SW 1271 (cell line): ENCODE results near the gene INHBB.

Experiments used
- DNase-seq, 2 experiments: peaks; one replicate each; lab custom pipeline; 2025; lab: John Stamatoyannopoulos, UW

INHBB gene

DNA sequence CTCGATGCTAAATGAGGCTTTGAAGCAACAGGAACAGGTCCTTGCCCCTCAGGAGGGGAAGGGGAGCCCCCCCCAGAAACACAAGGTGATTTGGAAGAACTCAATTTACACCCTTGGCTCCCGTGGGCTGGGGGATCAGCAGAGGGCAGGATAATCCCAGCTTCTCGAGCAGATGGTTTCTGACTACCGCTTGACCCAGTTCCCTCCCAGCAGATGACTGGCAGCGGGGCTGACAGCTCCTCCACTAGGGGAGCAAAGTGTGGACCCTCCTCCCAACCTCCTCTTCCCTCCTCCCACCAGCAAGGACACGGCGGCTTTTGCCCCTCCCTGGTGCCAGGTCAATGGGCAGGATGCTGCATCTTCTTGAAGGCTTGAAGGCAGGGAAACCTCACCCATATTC, 3.5 kb upstream of the INHBB start:
- no peak for DNase-seq

DNA sequence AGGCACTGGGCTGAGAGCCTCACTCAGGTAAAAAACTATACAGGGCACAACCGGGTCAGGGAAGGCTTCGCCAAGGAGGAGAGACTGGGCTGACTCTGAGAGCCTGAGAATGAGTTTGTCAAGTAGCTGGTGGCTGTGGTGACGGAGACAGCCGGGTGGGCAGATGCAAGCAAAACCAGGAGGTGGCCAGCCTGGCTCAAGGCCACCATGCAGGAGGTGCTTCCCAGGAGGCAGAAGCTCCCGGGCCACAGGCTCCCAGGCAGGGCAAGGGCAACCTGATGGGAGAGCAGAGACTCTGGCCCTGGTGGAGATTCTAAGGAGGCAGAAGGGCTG, 2.9 kb upstream of the INHBB start:
- DNase-seq = no peak

DNA sequence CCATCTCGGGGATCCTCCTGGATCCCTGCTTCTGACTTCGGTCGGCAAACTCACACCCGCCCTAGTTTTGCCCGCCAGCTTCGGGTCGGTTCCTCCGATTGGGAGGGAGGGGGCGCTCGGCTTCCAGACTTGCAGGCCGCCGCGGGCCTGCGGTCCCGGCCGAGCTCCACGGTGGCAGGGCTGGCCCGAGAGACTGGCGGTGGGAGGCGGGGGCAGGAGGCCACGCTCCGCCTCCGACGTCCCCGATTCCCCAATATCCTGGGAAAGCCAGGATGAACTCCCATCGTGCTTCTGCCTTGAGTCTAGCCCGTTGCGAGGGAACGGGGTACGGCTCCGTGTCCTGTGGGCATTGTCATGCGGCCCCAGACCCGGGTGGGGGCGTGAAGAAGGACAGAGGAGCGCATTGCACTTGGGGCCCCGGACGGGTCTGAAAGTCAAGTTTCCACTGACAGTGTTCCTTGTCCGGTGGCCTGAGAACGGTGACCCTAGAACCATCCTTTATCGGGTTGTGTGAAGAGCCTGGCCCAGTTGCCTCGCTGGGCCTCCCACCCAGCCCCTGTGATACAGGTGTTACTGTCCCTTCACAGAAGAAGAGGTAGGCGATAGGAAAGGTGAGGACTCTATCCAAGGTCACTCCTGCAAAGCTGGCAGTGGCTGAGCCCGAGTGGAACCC, 2.4 kb upstream of the INHBB start:
- no peak for DNase-seq

DNA sequence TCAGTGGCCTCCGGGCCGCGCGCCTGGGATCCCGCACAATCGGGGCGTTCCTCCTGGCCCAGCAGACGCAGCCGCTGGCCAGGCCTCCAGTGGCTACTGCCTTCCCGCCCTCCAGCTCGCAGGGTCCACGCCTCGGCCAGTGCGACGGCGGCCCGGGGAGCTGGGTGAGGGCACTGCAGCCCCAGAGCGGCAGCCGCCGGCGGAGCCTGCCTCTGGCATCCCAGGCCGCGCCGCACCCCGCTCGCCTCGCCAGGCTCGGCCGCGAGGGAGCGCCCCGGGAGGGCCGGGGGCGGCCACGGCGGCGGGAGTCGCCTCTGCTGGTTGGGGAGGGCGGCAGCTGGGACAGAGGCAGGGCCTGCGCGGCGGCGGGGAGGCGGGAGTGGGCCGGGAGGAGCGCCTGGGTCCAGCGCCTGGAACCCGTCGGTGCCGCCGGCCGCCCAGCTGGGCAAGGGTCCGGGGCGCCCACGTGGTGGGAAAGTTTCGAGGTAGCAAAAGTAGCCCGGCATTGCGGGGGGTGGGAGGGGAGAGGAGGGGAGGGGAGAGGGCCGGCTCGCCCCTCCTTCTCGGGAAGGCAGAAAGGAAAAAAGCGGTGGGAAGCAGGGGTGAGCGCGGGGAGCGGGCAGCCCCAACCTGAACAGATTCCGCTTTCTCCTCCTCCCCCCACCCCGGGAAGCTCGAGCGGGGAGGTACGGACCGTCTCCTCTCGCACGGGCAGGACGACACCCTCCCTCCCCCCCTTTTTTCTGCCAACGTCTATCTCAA, 1.5 kb upstream of the INHBB start:
- DNase-seq = no peak

DNA sequence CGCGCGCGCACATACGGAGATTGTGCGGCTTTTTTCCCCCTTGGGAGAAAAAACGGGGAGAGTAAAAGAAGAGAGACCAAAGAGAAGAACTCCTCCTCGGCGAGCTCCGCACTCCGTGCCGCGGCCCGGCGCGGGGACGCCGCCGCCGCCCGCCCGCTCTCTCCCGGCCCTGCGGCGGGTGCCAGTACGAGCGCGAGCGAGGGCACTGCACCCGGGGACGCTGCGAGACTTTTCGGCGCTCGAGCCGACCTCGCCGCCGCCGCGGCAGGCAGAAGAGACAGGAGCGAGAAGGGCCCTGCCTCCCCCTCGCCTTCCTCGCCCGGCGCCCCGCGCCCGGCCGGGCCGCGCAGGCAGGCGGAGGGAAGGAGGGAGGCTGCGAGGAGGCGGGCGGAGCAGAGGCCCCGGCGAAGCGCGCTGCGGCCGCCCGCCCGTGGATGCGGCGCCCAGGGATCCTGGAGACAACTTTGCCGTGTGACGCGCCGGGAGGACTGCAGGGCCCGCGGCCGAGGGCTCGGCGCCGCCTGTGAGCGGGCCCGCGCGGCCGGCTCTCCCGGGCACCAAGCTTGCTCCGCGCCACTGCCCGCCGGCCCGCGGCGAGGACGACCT, 857 bp upstream of the INHBB start:
- DNase-seq = no peak

DNA sequence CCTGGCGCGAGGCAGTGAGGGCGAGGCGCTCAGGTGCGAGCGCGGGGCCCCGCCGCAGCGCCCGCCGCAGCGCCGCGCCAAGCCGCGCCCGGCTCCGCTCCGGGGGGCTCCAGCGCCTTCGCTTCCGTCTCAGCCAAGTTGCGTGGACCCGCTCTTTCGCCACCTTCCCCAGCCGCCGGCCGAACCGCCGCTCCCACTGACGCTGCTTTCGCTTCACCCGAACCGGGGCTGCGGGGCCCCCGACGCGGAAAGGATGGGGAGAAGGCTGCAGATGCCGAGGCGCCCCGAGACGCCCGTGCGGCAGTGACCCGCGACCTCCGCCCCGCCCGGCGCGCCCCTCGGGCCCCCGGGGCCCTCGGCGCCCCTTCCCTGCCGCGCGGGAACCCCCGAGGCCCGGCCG, 328 bp upstream of the INHBB start:
- DNase-seq = no peak

DNA sequence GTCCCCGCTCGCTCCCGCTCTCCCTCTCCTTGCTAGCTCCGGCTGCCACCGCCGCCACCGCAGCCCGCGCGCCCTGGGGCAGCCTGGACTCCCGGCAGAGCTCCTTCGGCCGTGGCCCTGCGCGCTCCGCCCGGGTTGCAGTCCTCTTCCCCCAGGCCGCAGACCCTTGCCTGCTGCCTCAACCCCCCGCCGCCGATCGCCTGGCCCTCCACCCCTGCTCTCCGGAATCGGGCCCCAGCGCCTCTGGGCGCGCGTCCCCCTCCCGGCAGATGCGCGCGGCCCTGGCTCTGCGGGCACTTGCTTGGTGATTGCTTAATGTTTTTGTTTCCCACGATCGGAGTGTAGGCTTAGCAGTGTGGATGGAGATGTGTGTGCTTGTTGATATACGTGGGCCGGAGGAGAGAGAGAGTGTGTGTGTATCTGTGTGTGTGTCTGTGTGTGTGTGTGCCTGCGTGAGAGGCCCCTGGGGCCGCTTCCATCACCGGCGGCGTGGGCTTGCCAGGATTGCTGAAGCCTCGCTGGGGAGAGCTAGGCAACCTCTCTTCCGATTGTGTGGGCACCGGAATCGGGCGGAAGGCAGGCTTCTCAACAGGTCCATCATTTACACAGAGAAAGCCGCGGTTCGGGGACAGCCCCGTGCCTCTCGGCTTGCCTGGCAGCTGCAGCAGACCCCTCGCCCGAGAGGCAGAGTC, 877 bp downstream of the INHBB start:
- no peak for DNase-seq

DNA sequence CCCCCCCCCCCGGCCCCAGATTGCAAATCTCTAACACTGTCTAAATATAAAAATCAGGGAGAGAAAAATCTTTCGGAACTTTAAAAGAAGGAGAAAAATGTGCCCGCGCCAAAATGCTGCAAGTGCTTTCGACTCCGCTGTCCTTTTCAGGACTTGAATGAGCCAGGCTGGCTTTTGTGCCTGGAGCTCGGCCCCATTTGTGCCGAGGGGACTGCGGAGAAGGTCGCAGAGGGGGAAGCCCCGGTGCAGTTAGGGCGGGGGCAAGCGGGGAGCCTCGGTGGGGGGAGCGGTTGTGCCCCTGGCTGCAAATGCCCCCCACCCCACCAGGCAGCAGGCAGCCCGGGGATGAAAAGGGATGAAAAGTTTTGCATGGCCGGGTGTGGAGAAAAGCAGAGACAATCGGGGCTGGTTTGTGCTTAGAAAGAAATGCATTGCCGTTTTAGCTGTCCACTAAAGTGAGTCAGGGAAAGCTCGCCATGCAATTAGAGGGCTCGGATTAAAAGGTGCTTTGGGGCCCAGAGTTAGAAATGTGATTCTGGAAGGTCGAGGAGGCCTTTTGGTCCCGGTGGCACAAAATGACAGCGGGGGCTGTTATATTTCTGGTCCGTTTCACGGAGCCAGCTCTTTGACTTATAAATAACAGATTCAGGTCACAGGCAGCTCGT, 1.6 kb downstream of the INHBB start:
- no peak for DNase-seq

DNA sequence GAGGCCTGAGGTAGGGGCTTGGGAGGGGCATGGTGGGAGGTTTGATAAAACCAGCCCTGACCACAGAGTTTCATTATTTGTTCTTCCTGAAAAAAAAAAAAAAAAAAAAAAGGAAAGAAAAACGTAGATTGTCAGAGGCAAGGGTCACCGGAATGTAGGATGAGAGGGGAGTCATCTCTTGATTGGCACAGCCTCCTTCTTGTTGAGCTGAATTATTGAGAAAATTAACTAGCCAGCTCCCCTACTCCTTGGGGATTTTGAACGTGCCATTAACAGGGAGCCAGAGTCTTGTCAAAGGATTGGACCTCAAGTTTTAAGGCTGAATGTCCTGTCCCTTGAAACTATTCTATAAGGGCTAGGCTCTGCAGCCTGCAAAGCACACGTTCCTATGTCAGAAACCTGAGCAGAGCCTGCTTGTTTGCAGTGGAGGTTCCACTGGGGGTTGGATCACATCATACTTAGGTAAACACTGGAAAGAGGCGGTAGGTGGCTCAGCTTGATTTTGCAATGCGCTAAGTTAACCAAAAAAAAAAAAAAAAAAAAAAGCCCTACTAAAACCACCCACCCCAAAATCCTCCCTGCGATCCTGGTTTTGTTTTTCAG, 2.3 kb downstream of the INHBB start:
- no peak for DNase-seq

DNA sequence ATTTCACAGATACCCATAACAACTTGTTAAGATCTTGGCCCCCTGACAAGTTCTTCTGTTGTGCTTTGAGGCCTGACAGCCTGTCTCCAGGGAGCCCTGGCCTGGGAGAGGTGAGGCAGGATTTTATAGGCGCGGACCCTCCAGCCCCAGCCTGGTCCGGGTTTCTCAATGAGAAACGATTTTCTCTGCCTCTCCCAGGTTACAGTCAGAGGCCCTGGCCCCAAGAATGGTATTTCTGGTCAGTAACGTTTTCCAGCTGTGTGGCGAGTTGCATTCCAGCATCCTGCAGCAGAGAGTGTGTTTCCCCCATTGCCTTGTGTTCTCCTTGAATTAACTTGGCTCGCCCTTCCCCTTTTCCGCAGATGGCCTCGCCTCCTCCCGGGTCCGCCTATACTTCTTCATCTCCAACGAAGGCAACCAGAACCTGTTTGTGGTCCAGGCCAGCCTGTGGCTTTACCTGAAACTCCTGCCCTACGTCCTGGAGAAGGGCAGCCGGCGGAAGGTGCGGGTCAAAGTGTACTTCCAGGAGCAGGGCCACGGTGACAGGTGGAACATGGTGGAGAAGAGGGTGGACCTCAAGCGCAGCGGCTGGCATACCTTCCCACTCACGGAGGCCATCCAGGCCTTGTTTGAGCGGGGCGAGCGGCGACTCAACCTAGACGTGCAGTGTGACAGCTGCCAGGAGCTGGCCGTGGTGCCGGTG, 3.0 kb downstream of the INHBB start:
- no peak for DNase-seq

DNA sequence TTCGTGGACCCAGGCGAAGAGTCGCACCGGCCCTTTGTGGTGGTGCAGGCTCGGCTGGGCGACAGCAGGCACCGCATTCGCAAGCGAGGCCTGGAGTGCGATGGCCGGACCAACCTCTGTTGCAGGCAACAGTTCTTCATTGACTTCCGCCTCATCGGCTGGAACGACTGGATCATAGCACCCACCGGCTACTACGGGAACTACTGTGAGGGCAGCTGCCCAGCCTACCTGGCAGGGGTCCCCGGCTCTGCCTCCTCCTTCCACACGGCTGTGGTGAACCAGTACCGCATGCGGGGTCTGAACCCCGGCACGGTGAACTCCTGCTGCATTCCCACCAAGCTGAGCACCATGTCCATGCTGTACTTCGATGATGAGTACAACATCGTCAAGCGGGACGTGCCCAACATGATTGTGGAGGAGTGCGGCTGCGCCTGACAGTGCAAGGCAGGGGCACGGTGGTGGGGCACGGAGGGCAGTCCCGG, 3.5 kb downstream of the INHBB start:
- no peak for DNase-seq

DNA sequence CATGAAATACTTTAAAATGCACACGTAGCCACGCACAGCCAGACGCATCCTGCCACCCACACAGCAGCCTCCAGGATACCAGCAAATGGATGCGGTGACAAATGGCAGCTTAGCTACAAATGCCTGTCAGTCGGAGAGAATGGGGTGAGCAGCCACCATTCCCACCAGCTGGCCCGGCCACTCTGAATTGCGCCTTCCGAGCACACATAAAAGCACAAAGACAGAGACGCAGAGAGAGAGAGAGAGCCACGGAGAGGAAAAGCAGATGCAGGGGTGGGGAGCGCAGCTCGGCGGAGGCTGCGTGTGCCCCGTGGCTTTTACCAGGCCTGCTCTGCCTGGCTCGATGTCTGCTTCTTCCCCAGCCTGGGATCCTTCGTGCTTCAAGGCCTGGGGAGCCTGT, 4.1 kb downstream of the INHBB start:
- DNase-seq = no peak

DNA sequence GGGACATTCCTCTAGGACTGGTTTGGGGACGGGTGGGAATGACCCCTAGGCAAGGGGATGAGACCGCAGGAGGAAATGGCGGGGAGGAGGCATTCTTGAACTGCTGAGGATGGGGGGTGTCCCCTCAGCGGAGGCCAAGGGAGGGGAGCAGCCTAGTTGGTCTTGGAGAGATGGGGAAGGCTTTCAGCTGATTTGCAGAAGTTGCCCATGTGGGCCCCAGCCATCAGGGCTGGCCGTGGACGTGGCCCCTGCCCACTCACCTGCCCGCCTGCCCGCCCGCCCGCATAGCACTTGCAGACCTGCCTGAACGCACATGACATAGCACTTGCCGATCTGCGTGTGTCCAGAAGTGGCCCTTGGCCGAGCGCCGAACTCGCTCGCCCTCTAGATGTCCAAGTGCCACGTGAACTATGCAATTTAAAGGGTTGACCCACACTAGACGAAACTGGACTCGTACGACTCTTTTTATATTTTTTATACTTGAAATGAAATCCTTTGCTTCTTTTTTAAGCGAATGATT, 4.9 kb downstream of the INHBB start:
- no peak for DNase-seq

DNA sequence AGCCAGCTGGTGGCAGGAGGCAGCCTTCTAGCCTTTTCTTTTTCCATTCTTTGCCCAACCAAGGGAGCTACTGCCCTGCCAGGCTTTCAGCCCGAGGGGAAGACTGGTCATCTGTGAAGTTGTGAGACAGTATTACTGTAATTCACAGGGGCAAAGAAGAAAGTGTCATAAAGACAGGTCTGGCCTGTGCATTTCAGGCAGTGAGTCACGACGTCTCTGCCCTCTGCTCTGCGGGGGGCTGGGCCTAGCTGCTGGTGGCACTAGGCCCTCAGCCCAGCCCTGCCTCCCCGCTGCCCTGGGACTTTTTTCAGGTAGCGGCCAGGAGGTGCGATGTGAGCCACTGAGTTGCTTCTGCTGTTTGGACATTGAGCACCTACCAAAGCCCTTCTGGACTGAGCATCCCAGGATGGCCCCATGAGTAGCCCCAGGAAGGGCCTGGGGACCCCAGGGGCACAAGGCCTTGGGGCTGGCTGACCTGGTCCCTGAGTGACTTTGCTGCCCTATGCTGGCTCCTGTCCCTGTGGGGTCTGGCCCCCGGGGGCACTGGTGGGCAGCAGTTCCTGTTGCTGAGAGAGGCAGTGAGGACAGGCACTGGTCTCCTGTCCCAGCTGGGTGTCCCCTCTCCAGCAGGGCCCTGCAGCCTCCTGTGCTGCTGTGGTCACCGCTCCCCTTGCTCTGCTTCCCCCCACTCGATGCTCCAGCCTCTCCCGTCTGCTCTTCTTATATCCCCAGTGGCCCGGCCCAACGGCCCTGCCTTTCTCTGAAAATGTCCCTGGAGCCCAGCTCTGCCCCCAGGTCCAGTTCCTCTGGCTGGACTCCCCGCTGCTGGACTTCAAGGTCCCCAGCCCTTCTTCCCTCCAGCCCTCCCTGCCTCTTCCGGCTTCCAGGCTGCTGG, 7.0 kb downstream of the INHBB start:
- DNase-seq = no peak

DNA sequence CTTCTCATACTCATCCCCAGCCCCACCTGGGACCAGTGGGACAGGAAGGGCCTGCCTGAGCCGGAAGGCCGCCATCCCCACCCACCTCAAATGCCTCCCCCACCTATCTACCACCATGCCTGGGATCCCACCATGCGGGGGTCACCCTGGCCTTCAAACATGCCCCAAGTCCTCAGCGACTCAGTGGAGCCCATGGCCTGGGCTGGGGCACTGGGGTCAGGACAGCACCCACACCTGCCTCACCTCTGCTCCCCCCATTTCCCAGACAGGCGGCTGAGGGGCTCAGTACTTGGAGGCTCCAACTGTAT, 7.6 kb downstream of the INHBB start:
- DNase-seq = no peak

DNA sequence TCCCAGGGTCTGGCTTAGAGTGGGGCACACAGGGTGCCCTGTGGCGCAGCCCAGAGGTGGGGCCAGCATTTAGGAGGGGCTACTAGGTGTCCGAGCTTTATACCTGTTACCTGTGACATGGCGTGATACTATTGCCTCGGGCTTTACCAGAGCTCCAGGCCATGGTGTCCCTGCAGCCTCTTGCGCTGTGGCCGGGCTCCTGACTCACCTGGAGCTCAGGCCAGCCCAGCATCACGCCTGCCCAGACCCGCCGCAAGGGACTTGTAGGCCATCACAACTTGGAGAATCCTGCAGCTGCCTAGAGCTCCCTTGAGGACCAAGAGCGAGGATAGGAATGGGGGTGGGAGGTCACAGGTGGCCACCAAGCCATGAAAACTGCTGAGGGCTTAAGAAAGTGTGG, 8.0 kb downstream of the INHBB start:
- no peak for DNase-seq

DNA sequence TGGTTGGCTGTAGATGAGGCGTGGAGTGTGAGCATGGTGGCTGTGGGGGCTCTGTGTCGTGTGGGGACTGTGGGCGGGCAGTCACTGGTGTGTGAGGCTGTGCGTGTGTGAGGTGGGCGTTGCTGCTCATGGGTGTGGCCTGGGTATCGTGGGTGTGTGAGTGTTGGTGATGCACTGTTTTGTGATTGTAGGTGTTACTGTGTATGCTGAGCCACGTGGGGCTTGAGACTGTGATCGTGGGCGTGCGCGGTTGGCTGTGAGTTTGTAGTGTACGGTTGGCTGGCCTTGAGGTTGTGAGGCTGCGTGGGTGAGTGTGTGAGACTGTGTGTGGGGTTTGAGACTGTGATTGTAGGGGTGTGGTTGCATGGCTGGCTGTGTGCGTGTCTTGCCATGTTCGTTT, 8.5 kb downstream of the INHBB start:
- DNase-seq = no peak

DNA sequence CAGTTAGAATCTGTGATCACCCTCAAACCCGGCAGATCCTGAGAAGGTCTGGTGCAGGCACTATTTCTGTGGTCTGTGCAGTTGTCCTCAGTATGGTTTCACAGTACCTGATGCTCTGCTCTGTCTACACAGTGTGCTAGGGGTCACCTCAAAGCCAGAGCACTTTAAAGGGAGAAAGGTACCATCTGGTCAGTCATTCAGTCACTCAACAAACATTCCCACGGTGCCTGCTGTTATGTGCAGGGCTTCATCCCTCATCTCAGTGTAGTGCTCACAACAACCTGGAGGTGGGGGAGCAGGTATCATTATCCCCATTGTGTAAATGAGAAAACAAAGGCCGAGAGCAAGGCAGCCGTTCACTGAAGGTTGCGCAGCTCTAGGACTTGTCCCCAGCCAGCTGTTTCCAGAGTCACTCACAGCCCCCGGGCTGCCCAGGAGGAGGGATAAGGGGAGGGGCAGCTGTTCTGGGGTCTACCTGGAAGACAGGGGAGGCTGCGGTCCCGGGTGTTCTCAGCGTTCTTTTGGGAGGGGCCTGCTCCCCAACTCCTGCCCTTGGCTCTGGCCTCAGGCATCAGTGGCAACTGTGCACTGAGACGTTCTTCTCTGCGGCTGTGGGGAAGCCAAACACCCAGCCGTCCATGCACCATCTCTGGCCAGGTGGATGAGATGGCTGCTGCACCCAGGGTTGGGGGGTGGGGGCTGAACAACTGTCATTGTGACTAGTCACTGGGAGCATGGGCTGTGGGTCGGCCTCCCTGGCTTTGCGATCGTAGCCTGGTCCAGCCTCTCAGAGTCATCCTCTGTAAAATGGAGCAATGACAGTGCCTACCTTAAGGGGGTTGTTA, 9.2 kb downstream of the INHBB start:
- DNase-seq = no peak

DNA sequence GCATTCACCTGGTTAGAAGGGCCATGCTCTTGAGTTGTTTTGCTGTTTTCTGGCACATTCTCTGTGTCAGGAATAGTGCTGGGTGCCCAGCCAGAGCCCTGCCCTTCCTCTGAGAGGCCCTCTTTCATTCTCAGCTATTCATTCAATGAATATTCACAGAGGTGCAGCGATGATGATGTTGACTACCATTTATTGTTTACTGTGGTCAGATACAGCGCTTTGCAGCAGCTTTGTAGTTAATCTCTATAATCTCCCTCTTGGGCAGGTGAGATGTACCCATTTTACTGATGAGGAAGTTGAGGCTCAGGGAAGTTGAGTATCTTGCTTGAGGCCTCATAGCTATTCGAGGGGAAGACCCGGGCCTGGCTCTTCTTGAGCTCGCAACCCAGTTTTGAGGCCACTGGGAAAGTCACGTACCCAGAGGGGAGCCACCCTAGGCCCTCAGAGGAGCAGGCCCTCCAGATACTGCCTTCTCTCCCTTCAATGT, 9.9 kb downstream of the INHBB start:
- no peak for DNase-seq
